IPS-NIHi7 (cell line): ENCODE results near the gene RILPL2.
A peak's percentile ranks its signal among the peaks of the same experiment; 100 is the strongest.
"Not testable (repeated sequence)": the region's sequence is repeated elsewhere in the genome, so short reads cannot be mapped to it uniquely, and the experiment has no call there.

ENCODE experiments used
- DNase-seq: peaks from one replicate; pipeline ENCODE4 v3.0.0; 2012; ENCODE audit warnings: mixed read lengths; ENCODE audit errors: extremely low spot score

Gene RILPL2

DNA sequence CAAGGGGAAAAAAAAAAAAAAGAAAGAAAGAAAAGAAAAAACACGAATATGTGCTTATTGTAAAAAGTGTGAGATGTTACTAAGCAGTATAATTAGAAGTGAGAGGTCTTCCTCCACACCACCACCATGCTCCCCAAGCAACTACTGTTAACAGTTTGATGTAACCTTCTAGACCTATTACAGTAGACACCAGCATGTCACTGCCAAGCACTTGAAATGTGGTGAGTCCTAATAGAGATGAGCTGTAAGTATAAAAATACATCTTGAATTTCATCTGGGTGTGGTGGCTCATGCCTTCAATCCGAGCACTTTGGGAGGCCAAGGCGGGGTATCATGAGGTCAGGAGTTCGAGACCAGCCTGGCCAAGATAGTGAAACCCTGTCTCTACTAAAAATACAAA is 13.4 kb upstream of the RILPL2 start:
- no peak for DNase-seq

DNA sequence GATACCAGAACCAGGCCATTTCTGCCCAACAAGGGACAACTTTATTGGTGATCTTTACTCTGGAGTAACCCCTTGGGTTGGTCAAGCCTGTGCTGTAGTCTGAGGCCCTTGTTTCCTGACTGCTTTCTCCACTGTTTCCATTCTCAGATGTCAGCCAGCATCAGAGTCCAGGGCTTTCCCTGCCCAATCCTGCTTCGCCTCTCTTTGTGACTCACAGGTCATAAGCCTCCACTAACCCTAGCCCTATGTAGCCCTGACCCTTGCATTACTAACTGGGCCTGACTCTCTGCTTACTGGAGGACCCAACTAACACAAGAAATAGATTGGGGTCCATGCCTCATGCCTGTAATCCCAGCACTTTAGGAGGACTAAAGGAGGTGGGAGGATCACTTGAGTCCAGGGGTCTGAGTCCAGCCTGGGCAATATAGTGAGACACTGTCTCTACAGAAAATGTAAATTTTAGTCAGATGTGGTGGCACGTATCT is 12.8 kb upstream of the RILPL2 start:
- DNase-seq: no peak

DNA sequence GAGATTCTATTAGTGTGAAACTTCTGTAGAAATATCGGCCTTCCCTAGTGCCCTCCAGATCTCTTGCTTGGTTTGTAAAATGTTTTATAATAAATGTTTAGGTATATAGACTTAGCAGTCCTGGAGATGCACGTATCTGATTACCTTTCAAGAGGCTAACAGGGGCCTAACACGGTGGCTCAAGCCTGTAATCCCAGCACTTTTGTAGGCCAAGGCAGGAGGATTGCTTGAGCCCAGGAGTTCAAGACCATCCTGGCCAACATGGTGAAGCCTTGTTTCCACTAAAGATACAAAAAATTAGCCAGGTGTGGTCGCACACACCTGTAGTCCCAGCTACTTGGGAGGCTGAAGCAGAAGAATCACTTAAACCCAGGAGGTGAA is 9.8 kb upstream of the RILPL2 start:
- no peak for DNase-seq

DNA sequence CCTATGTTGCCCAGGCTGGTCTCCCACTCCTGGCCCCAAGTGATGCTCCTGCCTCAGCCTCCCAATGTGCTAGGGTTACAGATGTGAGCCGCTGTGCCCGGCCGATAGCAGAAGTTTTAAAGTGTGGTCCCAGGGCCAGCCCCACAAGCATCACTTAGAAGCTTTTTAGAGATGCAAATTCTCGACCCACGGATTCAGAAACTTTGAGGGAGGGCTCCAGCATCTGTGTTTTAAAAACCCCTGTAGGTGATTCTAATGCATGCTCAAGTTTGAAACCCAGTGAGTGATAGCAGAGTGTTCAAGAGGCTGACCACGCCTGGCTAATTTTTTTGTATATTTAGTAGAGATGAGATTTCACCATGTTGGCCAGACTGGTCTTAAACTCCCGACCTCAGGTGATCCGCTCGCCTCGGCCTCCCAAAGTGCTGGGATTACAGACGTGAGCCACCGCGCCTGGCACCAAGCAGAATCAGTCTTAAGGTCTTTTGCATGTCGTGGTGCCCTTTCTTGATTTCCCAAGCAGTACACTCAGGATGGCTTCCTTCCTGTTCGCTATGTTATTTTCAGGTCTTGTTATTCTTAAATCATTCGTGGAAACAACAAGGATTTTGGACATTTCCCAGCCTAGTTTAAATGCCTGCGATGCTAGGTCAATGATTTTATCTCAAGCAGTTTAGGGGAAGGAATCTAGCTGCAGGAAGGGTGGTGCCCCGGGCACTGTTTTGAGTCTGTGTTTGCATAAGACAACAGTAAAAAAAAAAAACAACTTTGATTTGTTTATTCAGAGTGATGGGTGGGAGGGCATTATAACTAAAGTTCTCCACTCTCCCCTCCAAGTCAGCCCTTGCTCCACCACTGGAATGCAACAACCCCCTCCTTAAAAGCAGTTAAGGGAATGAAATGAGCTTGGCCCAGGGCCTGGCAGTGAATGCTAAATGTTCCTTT is 9.2 kb upstream of the RILPL2 start:
- DNase-seq: no peak

DNA sequence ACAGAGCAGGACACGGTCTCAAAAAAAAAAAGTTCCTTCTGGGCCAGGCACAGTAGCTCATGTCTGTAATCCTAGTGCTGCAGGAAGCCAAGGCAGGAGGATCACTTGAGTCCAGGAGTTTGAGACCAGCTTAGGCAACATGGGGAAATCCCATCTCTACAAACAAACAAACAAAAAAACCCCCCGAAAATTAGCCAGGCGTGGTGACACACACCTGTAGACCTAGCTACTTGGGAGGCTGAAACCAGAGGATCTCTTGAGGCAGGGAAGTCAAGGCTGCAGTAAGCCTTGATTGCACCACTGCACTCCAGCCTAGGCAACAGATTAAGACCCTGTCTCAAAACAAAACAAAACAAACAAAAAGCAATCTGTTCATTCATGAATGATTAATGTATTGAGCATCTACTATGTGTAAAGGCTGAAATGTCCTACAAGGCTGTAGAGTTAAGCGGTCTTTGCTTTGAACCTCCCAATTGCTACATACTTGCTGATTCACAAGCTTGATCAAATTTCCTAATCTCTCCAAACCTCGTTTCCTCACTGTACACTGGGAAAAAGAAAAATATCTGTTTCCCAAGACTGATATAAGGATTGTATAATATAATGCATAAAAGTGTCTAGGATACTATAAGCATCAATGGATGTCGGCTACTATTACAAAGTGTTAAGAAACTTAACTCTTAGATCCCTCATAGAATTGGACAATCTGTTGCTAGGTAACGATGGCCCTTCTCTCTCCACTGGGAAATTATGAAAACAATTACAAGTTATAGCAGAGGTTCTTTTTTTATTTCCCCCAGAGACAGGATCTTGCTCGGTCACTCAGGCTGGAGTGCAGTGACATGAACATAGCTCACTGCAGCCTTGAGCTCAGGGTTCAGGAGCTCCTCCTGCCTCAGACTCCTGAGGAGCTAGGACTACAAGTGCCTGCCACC is 7.9 kb upstream of the RILPL2 start:
- DNase-seq: no peak

DNA sequence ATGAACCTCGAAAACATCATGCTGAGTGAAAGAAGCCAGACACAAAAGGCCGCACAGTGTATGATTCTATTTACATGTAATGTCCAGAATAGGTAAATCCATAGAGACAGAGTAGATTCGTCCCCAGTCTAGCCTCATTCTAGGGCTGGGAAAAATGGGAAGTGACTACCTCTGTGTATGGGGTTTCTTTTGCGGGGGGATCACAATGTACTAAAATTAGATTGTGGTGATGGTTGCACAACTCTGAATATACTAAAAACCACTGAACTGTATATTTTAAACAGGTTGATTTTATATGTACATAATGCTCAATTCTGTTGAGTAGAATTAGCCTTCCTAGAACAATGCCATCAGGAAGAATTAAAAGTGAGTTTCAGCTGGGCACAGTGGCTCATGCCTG is 6.3 kb upstream of the RILPL2 start:
- DNase-seq: no peak

DNA sequence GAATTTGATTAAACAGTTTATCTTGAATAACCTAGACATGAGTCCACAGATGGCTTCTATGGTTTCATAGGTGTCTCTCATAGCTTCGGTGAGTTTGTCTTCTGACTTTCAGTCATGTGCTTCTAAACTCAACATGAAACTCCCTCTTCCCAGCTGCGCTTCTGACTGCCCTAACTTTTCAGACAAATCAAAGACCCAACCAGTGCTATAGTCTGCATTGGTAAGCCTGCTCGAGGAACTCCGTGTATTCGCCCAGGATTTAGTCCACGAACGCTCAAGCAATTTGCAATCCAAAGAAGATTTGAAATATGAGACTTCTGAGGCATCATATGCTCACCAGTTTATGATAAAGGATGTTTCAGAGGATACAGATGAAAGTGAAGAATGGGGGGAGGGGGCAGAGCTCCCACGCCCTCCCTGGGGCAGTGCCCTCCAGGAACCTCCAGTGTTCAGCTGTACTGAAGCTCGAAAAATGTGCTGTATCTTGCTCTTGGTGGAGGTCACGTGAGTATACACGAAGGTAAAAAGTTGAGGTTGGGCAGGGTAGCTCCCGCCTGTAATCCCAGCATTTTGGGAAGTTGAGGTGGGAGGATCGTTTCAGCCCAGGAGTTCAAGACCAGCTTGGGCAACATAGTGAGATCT is 5.2 kb upstream of the RILPL2 start:
- DNase-seq: no peak

DNA sequence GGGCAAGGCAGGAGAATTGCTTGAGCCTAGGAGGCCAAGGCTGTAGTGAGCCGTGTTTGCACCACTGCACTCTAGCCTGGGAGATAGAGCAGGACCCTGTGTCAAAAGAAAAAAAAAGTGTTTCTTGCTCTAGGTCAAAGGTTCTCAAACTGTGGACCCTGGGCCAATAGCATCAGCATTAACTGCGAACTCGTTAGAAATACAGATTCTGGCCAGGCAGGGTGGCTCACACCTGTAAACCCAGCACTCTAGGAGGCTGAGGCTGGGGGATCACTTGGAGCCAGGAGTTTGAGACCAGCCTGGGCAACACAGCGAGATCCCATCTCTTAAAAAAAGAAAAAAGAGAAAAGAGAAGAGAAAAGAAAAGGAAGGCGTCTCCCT is 858 bp downstream of the RILPL2 start:
- DNase-seq: no peak

DNA sequence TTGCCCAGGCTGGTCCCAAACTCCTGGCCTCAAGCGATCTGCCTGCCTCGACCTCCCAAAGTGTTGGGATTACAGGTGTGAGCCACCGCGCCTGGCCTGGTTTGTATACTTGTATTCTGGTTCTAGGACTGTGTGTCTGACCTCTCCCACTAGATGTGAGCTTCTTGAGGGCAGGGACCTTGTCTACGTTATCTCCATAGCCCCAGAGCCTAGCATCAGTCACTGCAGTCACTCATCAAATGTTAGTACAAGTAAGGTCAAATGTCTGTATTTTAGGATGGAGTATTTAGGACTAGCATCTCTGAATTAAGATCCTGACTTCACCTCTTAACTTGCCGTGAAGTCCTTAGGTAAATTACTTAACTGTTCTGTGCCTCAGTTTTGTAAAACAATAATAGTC is 2.9 kb downstream of the RILPL2 start:
- no peak for DNase-seq

DNA sequence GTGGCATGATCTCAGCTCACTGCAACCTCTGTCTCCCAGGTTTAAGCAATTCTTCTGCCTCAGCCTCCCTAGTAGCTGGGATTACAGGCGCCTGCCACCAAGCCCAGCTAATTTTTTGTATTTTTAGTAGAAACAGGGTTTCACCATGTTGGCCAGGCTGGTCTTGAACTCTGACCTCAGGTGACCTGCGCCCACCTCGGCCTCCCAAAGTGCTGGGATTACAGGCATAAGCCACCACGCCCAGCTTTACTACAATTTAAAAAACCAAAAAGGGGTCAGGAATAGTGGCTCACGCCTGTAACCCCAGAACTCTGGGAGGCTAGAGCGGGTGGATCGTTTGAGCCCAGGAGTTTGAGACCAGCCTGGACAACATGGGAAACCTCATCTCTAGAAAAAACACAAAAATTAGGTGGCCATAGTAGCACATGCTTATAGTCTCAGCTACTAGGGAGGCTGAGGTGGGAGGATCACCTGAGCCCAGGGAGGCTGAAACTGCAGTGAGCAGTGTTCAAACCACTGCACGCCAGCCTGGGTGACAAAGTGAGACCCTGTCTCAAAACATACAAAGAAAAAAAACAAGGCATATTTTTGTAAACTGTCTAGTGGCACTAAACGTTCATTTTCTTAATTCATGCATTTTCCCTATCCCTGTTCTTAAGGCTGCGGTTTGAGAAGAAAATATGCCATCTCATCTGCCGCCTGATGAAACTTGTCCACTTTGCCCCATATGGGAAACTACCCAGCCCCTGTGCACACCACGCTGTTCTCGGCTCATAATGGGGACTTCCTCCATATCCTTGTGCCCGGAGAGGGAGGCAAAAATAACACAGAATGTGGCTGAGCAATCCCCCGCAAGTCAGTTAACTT is 4.3 kb downstream of the RILPL2 start:
- not testable (repeated sequence) for DNase-seq

DNA sequence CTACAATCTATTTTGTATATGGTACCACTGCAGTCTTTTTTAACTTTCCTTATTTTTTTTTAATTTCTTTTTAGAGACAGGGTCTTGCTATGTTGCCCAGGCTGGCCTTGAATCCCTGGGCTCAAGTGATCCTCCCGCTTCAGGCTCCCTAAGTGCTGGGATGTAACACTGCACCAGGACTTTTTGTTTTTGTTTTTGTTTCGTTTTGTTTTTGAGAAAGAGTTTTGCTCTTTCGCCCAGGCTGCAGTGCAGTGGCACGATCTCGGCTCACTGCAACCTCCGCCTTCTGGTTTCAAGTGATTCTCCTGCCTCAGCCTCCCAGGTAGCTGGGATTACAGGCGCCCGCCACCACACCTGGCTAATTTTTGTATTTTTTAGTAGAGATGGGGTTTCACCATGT is 7.4 kb downstream of the RILPL2 start:
- not testable (repeated sequence) for DNase-seq

DNA sequence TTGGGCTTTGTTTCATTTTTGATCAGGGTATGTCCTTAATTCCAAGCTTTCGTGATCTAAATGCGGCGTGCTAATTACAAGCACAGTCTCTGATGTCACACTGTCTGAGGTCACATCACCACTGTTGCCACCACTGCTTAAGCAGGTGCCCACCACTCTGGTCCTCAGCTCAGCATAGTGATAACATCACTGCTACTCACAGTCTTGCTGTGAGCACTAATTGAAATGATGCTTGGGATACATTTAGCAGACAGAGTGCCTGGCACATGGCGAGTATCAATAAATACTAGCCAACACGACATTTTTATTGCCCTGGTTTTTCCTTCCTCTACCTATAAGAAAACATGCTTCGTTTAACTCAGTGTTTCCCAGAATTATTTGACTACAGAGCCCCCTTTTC is 7.9 kb downstream of the RILPL2 start:
- no peak for DNase-seq

DNA sequence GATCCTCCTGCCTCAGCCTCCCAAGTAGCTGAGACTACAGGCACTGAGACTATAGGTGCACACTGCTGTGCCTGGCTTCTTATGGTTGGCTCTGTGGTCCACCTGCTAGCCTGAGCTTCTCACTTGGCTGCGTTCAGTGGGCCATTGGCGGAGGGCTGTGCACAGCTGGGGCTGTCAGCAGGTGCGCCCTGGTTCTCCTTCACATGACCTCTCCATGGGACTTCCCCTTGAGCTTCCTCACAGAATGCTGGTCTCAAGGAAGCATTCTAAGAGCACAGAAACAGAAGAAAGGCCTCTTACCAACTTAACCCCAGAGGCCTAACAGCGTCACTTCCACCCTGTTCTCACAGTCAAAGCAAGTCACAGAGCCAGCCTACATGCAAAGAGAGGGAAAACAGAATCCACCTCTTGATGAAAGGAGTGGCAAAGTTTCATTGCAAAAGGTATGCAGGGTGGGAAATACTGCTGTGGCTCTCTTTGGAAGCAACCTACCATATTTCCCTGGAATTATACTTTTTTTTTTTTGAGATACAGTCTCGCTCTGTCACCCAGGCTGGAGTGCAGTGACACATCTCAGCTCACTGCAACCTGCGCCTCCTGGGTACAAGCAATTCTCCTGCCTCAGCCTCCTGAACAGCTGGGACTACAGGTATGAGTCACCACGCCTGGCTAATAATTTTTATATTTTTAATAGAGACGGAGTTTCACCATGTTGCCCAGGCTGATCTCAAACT is 9.3 kb downstream of the RILPL2 start:
- DNase-seq: no peak

DNA sequence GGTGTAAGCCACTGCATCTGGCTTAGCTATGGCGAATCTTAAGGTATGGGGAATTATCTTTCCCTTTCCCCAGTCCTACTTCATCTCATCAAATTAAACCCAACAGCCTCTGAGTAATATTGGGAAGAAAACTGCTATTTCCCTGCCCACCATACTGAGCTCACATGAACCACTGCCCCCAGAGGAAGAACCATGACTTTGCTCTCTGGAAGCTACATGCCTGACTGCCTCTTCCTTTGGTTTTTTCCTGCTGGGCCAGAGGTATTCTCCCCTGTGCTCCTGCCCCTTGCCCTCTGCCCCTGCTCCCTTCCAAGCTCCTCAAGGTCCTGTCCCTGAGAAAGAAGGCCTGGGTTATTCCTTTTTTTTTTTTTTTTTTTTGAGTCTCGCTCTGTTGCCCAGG is 15.2 kb downstream of the RILPL2 start:
- peak; percentile 35 for DNase-seq

DNA sequence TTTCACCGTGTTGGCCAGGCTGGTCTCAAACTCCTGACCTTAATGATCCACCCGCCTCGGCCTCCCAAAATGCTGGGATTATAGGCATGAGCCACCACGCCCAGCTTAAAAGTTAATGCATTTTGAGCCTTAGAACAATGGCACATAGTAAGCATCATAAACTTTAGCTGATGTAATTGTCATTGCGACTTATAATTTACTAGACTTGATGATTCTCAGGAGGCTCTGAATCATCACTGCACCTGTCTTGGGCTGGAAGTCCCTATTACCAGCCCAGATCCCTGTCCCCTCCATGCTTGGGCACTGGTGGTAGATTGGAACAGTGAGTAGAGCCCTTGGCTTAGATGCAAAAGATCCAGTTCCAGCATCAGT is 26.5 kb downstream of the RILPL2 start:
- DNase-seq: no peak

DNA sequence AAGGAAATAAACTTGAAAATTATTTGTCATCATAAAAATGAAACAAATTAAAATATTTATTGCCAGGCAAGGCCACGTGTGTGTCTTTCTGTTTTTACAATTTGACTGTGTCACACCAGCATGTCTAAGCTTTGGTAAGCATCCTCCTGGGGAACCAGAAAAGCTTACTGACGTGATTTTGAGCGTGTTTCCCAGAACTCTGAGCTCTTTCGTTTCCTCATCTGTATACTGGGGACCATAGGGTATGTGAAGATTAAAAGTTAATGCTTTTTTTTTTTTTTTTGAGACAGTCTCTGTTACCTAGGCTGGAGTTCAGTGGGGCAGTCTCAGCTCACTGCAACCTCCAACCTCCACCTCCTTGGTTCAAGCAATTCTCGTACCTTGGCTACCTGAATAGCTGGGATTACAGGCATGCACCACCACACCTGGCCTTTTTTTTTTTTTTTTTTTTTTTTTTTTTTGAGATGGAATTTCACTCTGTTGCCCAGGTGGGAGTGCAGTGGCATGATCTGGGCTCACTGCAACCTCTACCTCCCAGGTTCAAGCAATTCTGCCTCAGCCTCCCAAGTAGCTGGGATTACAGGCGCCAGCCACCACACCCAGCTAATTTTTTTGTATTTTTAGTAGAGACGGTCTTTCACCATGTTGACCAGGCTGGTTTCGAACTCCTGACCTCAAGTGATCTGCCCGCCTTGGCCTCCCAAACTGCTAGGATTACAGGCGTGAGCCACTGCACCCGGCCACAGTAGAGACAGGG is 27.0 kb downstream of the RILPL2 start:
- DNase-seq: not testable (repeated sequence)

DNA sequence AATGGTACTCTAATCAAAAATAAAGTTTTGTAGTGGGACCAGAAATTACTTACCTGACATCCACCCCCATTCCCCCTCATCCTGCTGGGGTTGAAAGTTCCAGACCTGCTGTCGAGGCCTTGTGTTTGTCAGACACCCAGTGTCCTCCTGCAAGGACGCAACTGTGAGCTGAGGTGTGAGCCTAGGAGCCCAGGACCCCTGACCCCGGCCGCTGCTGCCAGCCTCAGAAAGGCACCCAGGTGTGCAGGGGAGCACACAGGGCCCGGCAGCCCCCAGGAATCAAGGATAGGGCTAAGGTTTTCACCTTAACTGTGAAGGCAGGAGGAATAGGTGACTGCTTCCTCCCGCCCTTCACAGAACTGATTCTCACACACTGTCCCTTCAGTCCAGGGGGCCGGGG is 27.9 kb downstream of the RILPL2 start:
- DNase-seq: not testable (repeated sequence)

DNA sequence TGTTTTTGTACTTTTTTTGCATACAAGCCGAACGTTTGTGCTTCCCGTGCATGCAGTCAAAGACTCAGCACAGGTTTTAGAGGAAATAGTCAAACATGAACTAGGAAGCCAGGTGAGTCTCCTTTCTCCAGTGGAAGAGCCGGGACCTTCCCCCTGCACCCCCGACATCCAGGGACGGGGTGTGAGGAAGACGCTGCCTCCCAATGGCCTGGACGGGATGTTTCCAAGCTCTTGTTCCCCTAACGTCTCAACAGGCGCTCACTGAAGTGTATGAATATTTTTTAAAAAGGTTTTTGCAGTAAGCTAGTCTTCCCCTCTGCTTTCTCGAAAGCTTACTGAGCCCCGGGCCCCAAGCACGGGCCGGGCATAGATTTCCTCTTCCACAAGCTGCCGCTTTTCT is 28.6 kb downstream of the RILPL2 start:
- DNase-seq: not testable (repeated sequence)

DNA sequence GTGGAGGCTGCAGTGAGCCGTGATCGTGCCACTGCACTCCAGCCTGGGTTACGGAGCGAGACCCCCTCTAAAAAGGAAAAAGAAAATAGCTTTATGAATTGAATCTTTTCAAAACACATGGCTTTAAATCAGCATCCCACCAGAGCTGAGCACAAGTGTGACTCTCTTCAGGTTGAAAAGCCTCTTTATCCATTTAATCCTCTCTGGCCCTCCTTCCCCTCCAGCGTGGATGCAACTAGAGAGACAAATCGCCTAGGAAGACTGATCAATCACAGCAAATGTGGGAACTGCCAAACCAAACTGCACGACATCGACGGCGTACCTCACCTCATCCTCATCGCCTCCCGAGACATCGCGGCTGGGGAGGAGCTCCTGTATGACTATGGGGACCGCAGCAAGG is 29.2 kb downstream of the RILPL2 start:
- DNase-seq: not testable (repeated sequence)

DNA sequence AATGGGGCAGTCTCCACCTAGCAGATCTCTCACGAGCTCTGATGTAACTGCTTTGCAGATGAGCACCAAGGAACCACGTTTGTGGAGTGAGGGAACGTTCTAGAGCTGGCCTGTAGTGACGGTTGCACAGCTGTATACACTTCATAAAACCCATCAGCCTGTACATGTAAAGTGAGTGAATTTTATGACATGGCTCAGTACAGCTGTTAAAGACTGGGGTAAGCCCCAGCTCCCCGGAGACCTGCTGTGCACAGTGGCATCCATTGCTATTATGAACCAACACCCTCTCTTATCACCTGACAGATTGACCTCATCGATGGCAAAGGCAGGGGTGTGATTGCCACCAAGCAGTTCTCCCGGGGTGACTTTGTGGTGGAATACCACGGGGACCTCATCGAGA is 31.9 kb downstream of the RILPL2 start:
- no peak for DNase-seq
